Panc1 (cell line): ENCODE results near the gene IKZF4. TPM values are rescaled to one million over a fixed set of nuclear protein-coding genes. Genes with fewer than 3 reads are reported as not detected.
A peak's percentile ranks its signal among the peaks of the same experiment; 100 is the strongest.

Experiments
- ATAC-seq: fragments of 200-7000 bp; cut with Tn5 transposase; 2 replicates; pipeline ENCODE4 v1.9.1; 2020; ENCODE audit warnings: mild to moderate bottlenecking, moderate library complexity
- BruUV-seq: library from RNA; stranded (reverse); fragments of 400-500 nt; replicated peaks from 2 replicates; lab custom pipeline; 2021; lab: Mats Ljungman, UMichigan
- CTCF ChIA-PET: fragments of 300-600 bp; sonication (Branson Sonifier 250); formaldehyde crosslinking; loops from one replicate; lab custom pipeline; 2022; ENCODE audit warnings: antibody characterized with exemption; lab: Charles Lee
- POLR2A ChIA-PET: fragments of 300-600 bp; sonication (Branson Sonifier 250); formaldehyde crosslinking; loops from one replicate; lab custom pipeline; 2022; ENCODE audit warnings: antibody characterized with exemption; lab: Charles Lee
- DNase-seq: peaks from one replicate; pipeline ENCODE4 v3.0.0-alpha.2; 2010; ENCODE audit warnings: low read depth, low spot score
- H3K27ac ChIP-seq: 2 replicates; pipeline ENCODE4 v1.5.1; 2011; ENCODE audit warnings: mild to moderate bottlenecking, low read length, inconsistent platforms
- H3K27me3 ChIP-seq: fragments of 200-500 bp; sonication (Bioruptor generic); 2 replicates; pipeline ENCODE4 v1.6.0; 2014; ENCODE audit warnings: low read length, inconsistent platforms; ENCODE audit not compliant: control insufficient read depth, insufficient read depth
- H3K36me3 ChIP-seq: fragments of 200-500 bp; sonication (Bioruptor generic); 2 replicates; pipeline ENCODE4 v1.5.1; 2014; ENCODE audit warnings: inconsistent platforms, mild to moderate bottlenecking, low read length, moderate library complexity; ENCODE audit not compliant: control insufficient read depth, insufficient read depth
- H3K4me1 ChIP-seq: 2 replicates; pipeline ENCODE4 v1.5.1; 2011; ENCODE audit warnings: inconsistent platforms, mild to moderate bottlenecking, low read length, moderate library complexity; ENCODE audit not compliant: control insufficient read depth, insufficient read depth
- H3K4me3 ChIP-seq, 2 experiments: 2 replicates each; pipeline ENCODE4 v1.5.1; 2011 to 2012; ENCODE audit warnings: low read depth in 2 of 2, low read length in 2 of 2, mild to moderate bottlenecking in 2 of 2, inconsistent platforms in 1 of 2, moderate library complexity in 1 of 2
- H3K9me3 ChIP-seq: fragments of 200-500 bp; sonication (Bioruptor generic); 2 replicates; pipeline ENCODE4 v1.5.1; 2014; ENCODE audit warnings: low read depth, mild to moderate bottlenecking, inconsistent platforms, low read length, moderate library complexity; ENCODE audit not compliant: control insufficient read depth, insufficient read depth
- CTCF ChIP-seq: fragments of 450-650 bp; IDR thresholded peaks from 2 replicates; pipeline ENCODE4 v1.5.1; 2017; ENCODE audit warnings: mild to moderate bottlenecking
- POLR2AphosphoS5 ChIP-seq: IDR thresholded peaks from 2 replicates; pipeline ENCODE4 v1.6.1; 2012; ENCODE audit warnings: mild to moderate bottlenecking, low read depth, low read length, moderate library complexity
- REST ChIP-seq, 2 experiments: IDR thresholded peaks; 2 replicates each; pipeline ENCODE4 v1.6.1; 2011 to 2012; ENCODE audit warnings: low read depth in 2 of 2, control low read depth in 1 of 2, low read length in 1 of 2, mild to moderate bottlenecking in 1 of 2, moderate library complexity in 1 of 2; ENCODE audit not compliant: insufficient read depth in 1 of 2
- SIN3A ChIP-seq: IDR thresholded peaks from 2 replicates; pipeline ENCODE4 v1.6.1; 2012; ENCODE audit warnings: low read depth, mild to moderate bottlenecking, low read length, moderate library complexity, borderline replicate concordance; ENCODE audit not compliant: insufficient read depth
- TCF7L2 ChIP-seq: IDR thresholded peaks from 2 replicates; pipeline ENCODE4 v1.6.1; 2011; ENCODE audit warnings: mild to moderate bottlenecking, low read depth, low read length, inconsistent platforms
- in situ Hi-C: cut with HindIII; loops from 2 replicates; pipeline ENCODE4 v1.10.0; 2016; ENCODE audit warnings: low sequenced_read_pairs, low pct_unique_long_range_greater_than_20kb
- intact Hi-C: fragments of 100-400 bp; cut with micrococcal nuclease; formaldehyde crosslinking; loops from one replicate; pipeline ENCODE4 v1.10.0; 2022; ENCODE audit not compliant: unreplicated experiment
- total RNA-seq: library from RNA; stranded (reverse); gene quantifications from one replicate; pipeline ENCODE4 v1.2.1, GENCODE V29; 2021; ENCODE audit not compliant: unreplicated experiment

The IKZF4 gene
- total RNA-seq, 1 experiment from 2014 or later: 6.9 TPM

- H3K4me1 ChIP-seq: no peaks in the 10 kb centered on the region
- DNase-seq (no peak), ATAC-seq (no peak)
- no peak overlapping the region for H3K27ac ChIP-seq
- no peaks in the 10 kb centered on the region for H3K9me3 ChIP-seq
- H3K4me3 ChIP-seq: no peak overlapping the region
- H3K27me3 ChIP-seq: no peaks in the 10 kb centered on the region
- BruUV-seq: no TSS peak
- ChIA-PET POLR2A (no interaction called here), CTCF (interaction anchor here (0.7 kb wide), 1 partner anchor 63 kb away, joined by 11 read pairs; the partner anchor contains the start of gene PMEL)
- intact Hi-C loops: loop anchor here (2.0 kb wide), 1 partner anchor 32 kb away; the partner anchor contains the start of gene SUOX
- no peaks in the 10 kb centered on the region for H3K36me3 ChIP-seq
- in situ Hi-C loops: no loop called here
- TF ChIP-seq CTCF: no peak
- no peak for TF ChIP-seq POLR2AphosphoS5
- TF ChIP-seq SIN3A: no peak
- no peak for TF ChIP-seq TCF7L2
- TF ChIP-seq REST (IDR thresholded peaks at IDR 0.05; ENCODE audit: insufficient read depth in 1 of 2, low read depth in 2 of 2, low read length in 1 of 2): no peak
Observed at GRCh38 chr12:56028511-56029165, 7.8 kb downstream of the IKZF4 start.

- intact Hi-C loops: loop anchor here (2.0 kb wide), 1 partner anchor 32 kb away; the partner anchor contains the start of gene SUOX
- DNase-seq: no peak
- TF ChIP-seq POLR2AphosphoS5 (no peak), REST (IDR thresholded peaks at IDR 0.05; ENCODE audit: insufficient read depth in 1 of 2, low read depth in 2 of 2, low read length in 1 of 2) (no peak), SIN3A (no peak), CTCF (no peak), TCF7L2 (no peak)
- Histone ChIP-seq H3K36me3 (no peaks in the 10 kb centered on the region), H3K27me3 (no peaks in the 10 kb centered on the region), H3K9me3 (no peaks in the 10 kb centered on the region), H3K27ac (no peak overlapping the region), H3K4me1 (no peaks in the 10 kb centered on the region), H3K4me3 (no peak overlapping the region)
- CTCF ChIA-PET: interaction anchor here (0.6 to 1.2 kb wide), 5 partner anchors 32 to 291 kb away, joined by 3 to 8 read pairs (median 3); partner anchors contain the start of gene SUOX
- in situ Hi-C loops: no loop called here
- POLR2A ChIA-PET: no interaction called here
- BruUV-seq: no TSS peak
- 0 out of 2 replicates have a peak, but pooled peaks have one; percentile 34 for ATAC-seq
Observed at GRCh38 chr12:56029166-56029519, 8.3 kb downstream of the IKZF4 start.
